HG02798 (cell line): ENCODE results near the gene SNAPC3.
A peak's percentile ranks its signal among the peaks of the same experiment; 100 is the strongest.
"Not testable (repeated sequence)": the region's sequence is repeated elsewhere in the genome, so short reads cannot be mapped to it uniquely, and the experiment has no call there.

Experiments
- ATAC-seq: cut with Tn5 transposase; IDR thresholded peaks from one replicate; pipeline ENCODE4 v1.9.1; 2021; ENCODE audit warnings: mild to moderate bottlenecking; ENCODE audit not compliant: unreplicated experiment, poor library complexity

Gene SNAPC3

GRCh38 chr9:15421990-15422371 lies 695 bp upstream of the SNAPC3 start:
- no peak for ATAC-seq

GRCh38 chr9:15423231-15423985 lies 732 bp downstream of the SNAPC3 start:
- peak; percentile 11 for ATAC-seq

- peak; percentile 31 for ATAC-seq
These were observed 3.3 kb downstream of the SNAPC3 start for GRCh38 chr9:15426019-15426418.

- ATAC-seq = not testable (repeated sequence)
These were observed 5.0 kb downstream of the SNAPC3 start for GRCh38 chr9:15427702-15428101.

- no peak for ATAC-seq
These were observed 8.5 kb downstream of the SNAPC3 start for GRCh38 chr9:15430920-15431844.

- no peak for ATAC-seq
These were observed 10.5 kb downstream of the SNAPC3 start for GRCh38 chr9:15433191-15433590.

GRCh38 chr9:15433661-15434060 lies 11.0 kb downstream of the SNAPC3 start:
- peak; percentile 49 for ATAC-seq

- ATAC-seq = no peak
These were observed 16.2 kb downstream of the SNAPC3 start for GRCh38 chr9:15438891-15439290.

- not testable (repeated sequence) for ATAC-seq
These were observed 19.2 kb downstream of the SNAPC3 start for GRCh38 chr9:15441841-15442240.

- not testable (repeated sequence) for ATAC-seq
These were observed 19.6 kb downstream of the SNAPC3 start for GRCh38 chr9:15442264-15442663.

GRCh38 chr9:15444141-15444540 lies 21.5 kb downstream of the SNAPC3 start:
- no peak for ATAC-seq

- no peak for ATAC-seq
These were observed 31.3 kb downstream of the SNAPC3 start for GRCh38 chr9:15453956-15454355.

- no peak for ATAC-seq
These were observed 38.4 kb downstream of the SNAPC3 start for GRCh38 chr9:15461056-15461455.

- no peak for ATAC-seq
These were observed 38.9 kb downstream of the SNAPC3 start for GRCh38 chr9:15461601-15462000.

- no peak for ATAC-seq
These were observed 45.5 kb downstream of the SNAPC3 start for GRCh38 chr9:15468145-15468544.

GRCh38 chr9:15469406-15469805 lies 46.7 kb downstream of the SNAPC3 start:
- ATAC-seq = no peak

- no peak for ATAC-seq
These were observed 47.2 kb downstream of the SNAPC3 start for GRCh38 chr9:15469862-15470261.

GRCh38 chr9:15475923-15476536 lies 53.4 kb downstream of the SNAPC3 start:
- ATAC-seq = peak; percentile 67

GRCh38 chr9:15480028-15480427 lies 57.4 kb downstream of the SNAPC3 start:
- ATAC-seq = no peak

GRCh38 chr9:15482146-15482545 lies 59.5 kb downstream of the SNAPC3 start:
- no peak for ATAC-seq

GRCh38 chr9:15484802-15485201 lies 62.1 kb downstream of the SNAPC3 start:
- ATAC-seq = no peak
